Tibial artery (tissue), 4 donors: ENCODE measurements around the gene CNTN4.

Experiments
- DNase-seq, 2 donors: peaks; one replicate each; pipeline ENCODE4 v3.0.0-alpha.2; 2019
- H3K27ac ChIP-seq, 2 donors: fragments of 200-600 bp; sonication (generic) in 1 of 2; 1 replicate in 1 of 2; 2 replicates in 1 of 2; pipeline ENCODE4 v1.5.1; 2018 to 2019; ENCODE audit warnings: mild to moderate bottlenecking in 1 of 2
- H3K27me3 ChIP-seq, 2 donors: fragments of 200-600 bp; sonication (generic) in 1 of 2; one replicate each; pipeline versions ENCODE4 v1.5.1 to v1.6.0; 2016 to 2019
- H3K36me3 ChIP-seq, 3 donors: fragments of 200-600 bp; sonication (generic) in 2 of 3; one replicate each; pipeline ENCODE4 v1.5.1; 2016 to 2019; ENCODE audit warnings: mild to moderate bottlenecking in 2 of 3
- H3K4me1 ChIP-seq, 4 donors: fragments of 200-600 bp; sonication (generic) in 2 of 4; 1 replicate in 3 of 4; 2 replicates in 1 of 4; pipeline ENCODE4 v1.5.1; 2016 to 2019
- H3K4me3 ChIP-seq, 2 donors: fragments of 200-600 bp; sonication (generic) in 1 of 2; 1 replicate in 1 of 2; 2 replicates in 1 of 2; pipeline ENCODE4 v1.5.1; 2018 to 2019; ENCODE audit warnings: mild to moderate bottlenecking in 2 of 2
- H3K9me3 ChIP-seq, 3 donors: fragments of 200-600 bp; sonication (generic) in 1 of 3; one replicate each; pipeline ENCODE4 v1.5.1; 2016 to 2019
- CTCF ChIP-seq, 2 experiments: fragments of 200-600 bp in 1 of 2; fragments of 450-650 bp in 1 of 2; IDR thresholded peaks; one replicate each; pipeline ENCODE4 v1.5.1; 2017 to 2019; ENCODE audit warnings: antibody characterized with exemption in 2 of 2, mild to moderate bottlenecking in 1 of 2, moderate library complexity in 1 of 2
- intact Hi-C: fragments of 100-400 bp; cut with DNase I; formaldehyde crosslinking; loops from one replicate; pipeline ENCODE4 v1.15.0; 2023; ENCODE audit warnings: low total_unique reads

CNTN4 gene

DNA sequence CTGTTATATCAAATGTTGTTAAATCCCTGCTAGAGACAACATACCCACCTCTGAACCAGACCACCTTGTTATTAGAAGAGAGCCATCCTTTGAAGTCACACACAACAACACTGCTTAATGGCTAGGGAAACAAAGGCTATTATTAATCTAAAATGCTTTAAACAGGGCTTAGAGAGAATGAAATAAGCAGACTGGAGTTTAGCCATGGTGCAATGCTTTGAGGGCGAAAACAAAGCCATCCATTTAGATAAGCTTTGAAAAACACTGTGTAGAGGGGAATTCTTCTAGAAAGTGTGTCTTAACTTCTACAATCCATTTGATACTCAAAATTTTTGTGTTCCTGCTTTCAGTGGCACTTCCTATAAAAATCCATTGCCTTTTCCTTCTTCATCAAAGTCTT, 862.9 kb downstream of the CNTN4 start:
- intact Hi-C loops = no loop called here
- DNase-seq = no peak
- Histone ChIP-seq H3K27me3 (no peaks in the 10 kb centered on the region), H3K9me3 (no peaks in the 10 kb centered on the region), H3K4me3 (no peak overlapping the region), H3K4me1 (peaks cover 0 to 22% (median 0%) of the 10 kb centered on the region in 4 donors), H3K27ac (no peak overlapping the region), H3K36me3 (no peaks in the 10 kb centered on the region)
- TF ChIP-seq CTCF (IDR thresholded peaks at IDR 0.05) = no peak

- H3K36me3 ChIP-seq = no peaks in the 10 kb centered on the region
- no peak for TF ChIP-seq CTCF (IDR thresholded peaks at IDR 0.05)
- no peak overlapping the region for H3K4me3 ChIP-seq
- peaks cover 0 to 4% (median 0%) of the 10 kb centered on the region in 4 donors for H3K4me1 ChIP-seq
- intact Hi-C loops = no loop called here
- no peak for DNase-seq
- H3K27me3 ChIP-seq = no peaks in the 10 kb centered on the region
- H3K9me3 ChIP-seq = no peaks in the 10 kb centered on the region
- H3K27ac ChIP-seq = no peak overlapping the region
These were observed 869.2 kb downstream of the CNTN4 start for GRCh38 chr3:2967871-2968270.

DNA sequence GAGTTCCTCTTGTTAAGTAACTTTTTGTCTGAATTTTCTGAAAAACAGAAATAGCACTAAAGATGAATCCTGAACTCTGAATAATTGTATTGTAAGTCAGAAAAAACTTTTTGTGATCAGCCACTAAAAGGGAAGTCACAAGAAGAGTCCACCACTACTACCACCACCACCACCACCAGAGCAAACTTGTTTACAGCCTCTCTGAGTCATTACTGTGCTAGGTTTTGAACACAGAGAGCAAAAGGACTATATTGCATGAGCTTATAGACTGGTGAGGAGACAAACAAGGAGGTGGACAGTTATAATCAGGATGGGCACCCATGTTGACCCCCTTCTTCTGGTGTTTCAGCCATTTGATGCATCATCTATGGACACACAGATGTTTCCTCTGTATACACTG, 869.8 kb downstream of the CNTN4 start:
- no peaks in the 10 kb centered on the region for H3K9me3 ChIP-seq
- no peak for DNase-seq
- no peak for TF ChIP-seq CTCF (IDR thresholded peaks at IDR 0.05)
- no peaks in the 10 kb centered on the region for H3K36me3 ChIP-seq
- H3K27me3 ChIP-seq = no peaks in the 10 kb centered on the region
- intact Hi-C loops = no loop called here
- no peak overlapping the region for H3K4me3 ChIP-seq
- peaks cover 0 to 4% (median 0%) of the 10 kb centered on the region in 4 donors for H3K4me1 ChIP-seq
- H3K27ac ChIP-seq = no peak overlapping the region

GRCh38 chr3:2976212-2976611, 877.5 kb downstream of the CNTN4 start:
- no peak for TF ChIP-seq CTCF (IDR thresholded peaks at IDR 0.05)
- no peak for DNase-seq
- no peaks in the 10 kb centered on the region for H3K27me3 ChIP-seq

GRCh38 chr3:2976796-2977195, 878.1 kb downstream of the CNTN4 start:
- intact Hi-C loops = no loop called here
- no peak for TF ChIP-seq CTCF (IDR thresholded peaks at IDR 0.05)
- Histone ChIP-seq H3K4me1 (no peaks in the 10 kb centered on the region), H3K27ac (no peak overlapping the region), H3K36me3 (no peaks in the 10 kb centered on the region), H3K27me3 (no peaks in the 10 kb centered on the region), H3K4me3 (no peak overlapping the region), H3K9me3 (no peaks in the 10 kb centered on the region)
- DNase-seq = no peak

More at GRCh38 chr3:2976212-2976611, 877.5 kb downstream of the CNTN4 start:
- intact Hi-C loops = no loop called here
- Histone ChIP-seq H3K4me1 (no peaks in the 10 kb centered on the region), H3K27ac (no peak overlapping the region), H3K36me3 (no peaks in the 10 kb centered on the region), H3K4me3 (no peak overlapping the region), H3K9me3 (no peaks in the 10 kb centered on the region)
